SK-N-SH (cell line): ENCODE results near the gene TRIP10. TPM values are rescaled to one million over a fixed set of nuclear protein-coding genes. Genes with fewer than 3 reads are reported as not detected.

Experiments used
- CTCF ChIA-PET: fragments of 300-600, 350-600 bp; formaldehyde crosslinking; extraction: SDS; loops from one replicate; lab custom pipeline; 2021; lab: Yijun Ruan, JAX
- POLR2A ChIA-PET: fragments of 350-600 bp; sonication (Branson Sonifier 250); formaldehyde crosslinking; extraction: SDS; loops from one replicate; lab custom pipeline; 2020; ENCODE audit warnings: antibody characterized with exemption, inconsistent platforms; lab: Yijun Ruan, JAX
- DNase-seq: peaks from one replicate; pipeline ENCODE4 v3.0.0; 2012
- H2AFZ ChIP-seq: fragments of 200-600 bp; sonication (generic); 2 replicates; pipeline ENCODE4 v1.8.1; 2016; ENCODE audit warnings: antibody characterized with exemption, mild to moderate bottlenecking, low read depth
- H3F3A ChIP-seq: fragments of 200-600 bp; sonication (generic); replicated peaks from 2 replicates; pipeline ENCODE3; 2016; ENCODE audit warnings: antibody characterized with exemption, mild to moderate bottlenecking; ENCODE audit not compliant: insufficient read depth
- H3K27ac ChIP-seq, 2 experiments: fragments of 200-500 bp in 1 of 2; fragments of 200-600 bp in 1 of 2; sonication (Bioruptor generic) in 1 of 2; sonication (generic), shearing (Covaris generic) in 1 of 2; 2 replicates each; pipeline versions ENCODE4 v1.5.1 to v1.6.1; 2014 to 2016; ENCODE audit warnings: low read depth in 2 of 2, inconsistent platforms in 1 of 2, low read length in 1 of 2, mild to moderate bottlenecking in 1 of 2, mixed read lengths in 1 of 2
- H3K27me3 ChIP-seq: fragments of 200-600 bp; sonication (generic), shearing (Covaris generic); 2 replicates; pipeline ENCODE4 v1.6.1; 2016; ENCODE audit warnings: mixed run types; ENCODE audit not compliant: insufficient read depth
- H3K36me3 ChIP-seq, 2 experiments: fragments of 200-500 bp in 1 of 2; fragments of 200-600 bp in 1 of 2; sonication (Bioruptor generic) in 1 of 2; sonication (generic) in 1 of 2; replicated peaks in 1 of 2; 2 replicates each; pipeline versions ENCODE3 to v1.5.1; 2014 to 2016; ENCODE audit warnings: low read length in 1 of 2, mild to moderate bottlenecking in 1 of 2; ENCODE audit not compliant: insufficient read depth in 2 of 2, control insufficient read depth in 1 of 2
- H3K4me1 ChIP-seq, 2 experiments: fragments of 200-500 bp in 1 of 2; fragments of 200-600 bp in 1 of 2; sonication (Bioruptor generic) in 1 of 2; sonication (generic), shearing (Covaris generic) in 1 of 2; 2 replicates each; pipeline versions ENCODE4 v1.5.1 to v1.6.1; 2014 to 2016; ENCODE audit warnings: low read depth in 1 of 2, low read length in 1 of 2, mixed run types in 1 of 2; ENCODE audit not compliant: insufficient read depth in 2 of 2, control insufficient read depth in 1 of 2
- H3K4me2 ChIP-seq: fragments of 200-600 bp; sonication (generic), shearing (Covaris generic); 2 replicates; pipeline ENCODE4 v1.6.1; 2017; ENCODE audit warnings: mixed run types
- H3K4me3 ChIP-seq, 2 experiments: fragments of 200-500 bp in 1 of 2; fragments of 200-600 bp in 1 of 2; sonication (Bioruptor generic) in 1 of 2; sonication (generic), shearing (Covaris generic) in 1 of 2; 2 replicates each; pipeline versions ENCODE4 v1.5.1 to v1.8.1; 2014 to 2016; ENCODE audit warnings: low read depth in 2 of 2, inconsistent platforms in 1 of 2, low read length in 1 of 2, mild to moderate bottlenecking in 1 of 2, mixed read lengths in 1 of 2, moderate library complexity in 1 of 2
- H3K79me2 ChIP-seq: fragments of 200-600 bp; sonication (generic); 2 replicates; pipeline ENCODE4 v1.8.1; 2017; ENCODE audit warnings: mild to moderate bottlenecking; ENCODE audit not compliant: insufficient read depth
- H3K9ac ChIP-seq: fragments of 200-600 bp; sonication (generic); 2 replicates; pipeline ENCODE4 v1.6.1; 2017; ENCODE audit warnings: mixed run types
- H3K9me2 ChIP-seq: fragments of 200-600 bp; sonication (generic); 2 replicates; pipeline ENCODE4 v1.6.1; 2017; ENCODE audit warnings: mixed run types
- H3K9me3 ChIP-seq: fragments of 200-600 bp; sonication (generic); 2 replicates; pipeline ENCODE4 v1.6.1; 2017; ENCODE audit warnings: mixed run types, mild to moderate bottlenecking, moderate library complexity
- H4K20me1 ChIP-seq: fragments of 200-600 bp; sonication (generic); 2 replicates; pipeline ENCODE4 v1.6.1; 2017; ENCODE audit warnings: mild to moderate bottlenecking, mixed run types; ENCODE audit not compliant: insufficient read depth
- CTCF ChIP-seq: fragments of 200-600 bp; sonication (generic); IDR thresholded peaks from 2 replicates; pipeline ENCODE4 v1.6.1; 2017; ENCODE audit warnings: antibody characterized with exemption, mild to moderate bottlenecking, moderate library complexity
- ELF1 ChIP-seq: IDR thresholded peaks from 2 replicates; pipeline ENCODE4 v1.4.0; 2012
- FOSL2 ChIP-seq: IDR thresholded peaks from 2 replicates; pipeline ENCODE4 v1.4.0; 2012; ENCODE audit warnings: low read depth, mild to moderate bottlenecking, moderate library complexity, borderline replicate concordance
- FOXJ3 ChIP-seq: sonication (generic); formaldehyde crosslinking; IDR thresholded peaks from 2 replicates; pipeline ENCODE4 v1.5.1; 2020; ENCODE audit warnings: mild to moderate bottlenecking, missing genetic modification reagents
- MEF2A ChIP-seq: IDR thresholded peaks from 2 replicates; pipeline ENCODE4 v1.4.0; 2012; ENCODE audit warnings: low read depth, borderline replicate concordance
- RAD21 ChIP-seq: IDR thresholded peaks from 2 replicates; pipeline ENCODE4 v1.6.1; 2012; ENCODE audit warnings: mild to moderate bottlenecking, low read length
- RCOR1 ChIP-seq: fragments of 150-350 bp; IDR thresholded peaks from 2 replicates; pipeline ENCODE4 v1.6.1; 2017; ENCODE audit warnings: antibody characterized with exemption, low read length
- RFX5 ChIP-seq: IDR thresholded peaks from 2 replicates; pipeline ENCODE4 v1.6.1; 2012; ENCODE audit warnings: mild to moderate bottlenecking, improper control_type of control experiment, low read length
- RXRA ChIP-seq: IDR thresholded peaks from 2 replicates; pipeline ENCODE4 v1.4.0; 2012; ENCODE audit warnings: low read depth, mild to moderate bottlenecking, borderline replicate concordance
- TEAD4 ChIP-seq: IDR thresholded peaks from 2 replicates; pipeline ENCODE4 v1.4.0; 2012; ENCODE audit warnings: mild to moderate bottlenecking, borderline replicate concordance; ENCODE audit not compliant: insufficient read depth
- WGBS: methylation state at CpG from one replicate; pipeline ENCODE4 v1.1.6; 2017; ENCODE audit warnings: low lambda C conversion rate; 5-methylcytosine and 5-hydroxymethylcytosine counted together
- polyA plus RNA-seq, 3 experiments: library from polyadenylated mRNA; depleted of rRNA; stranded (reverse); fragments of >200 nt; gene quantifications; 2 replicates each; pipeline ENCODE4 v1.2.3, GENCODE V29; 2012
- TF ChIP-seq, protein P1 (sequence below): IDR thresholded peaks from 2 replicates; pipeline ENCODE4 v1.4.0; 2012; ENCODE audit warnings: low read depth

Gene TRIP10
- polyA plus RNA-seq, 1 of the 3 experiments (the other 2 are of a cell fraction): 42.9 TPM

DNA sequence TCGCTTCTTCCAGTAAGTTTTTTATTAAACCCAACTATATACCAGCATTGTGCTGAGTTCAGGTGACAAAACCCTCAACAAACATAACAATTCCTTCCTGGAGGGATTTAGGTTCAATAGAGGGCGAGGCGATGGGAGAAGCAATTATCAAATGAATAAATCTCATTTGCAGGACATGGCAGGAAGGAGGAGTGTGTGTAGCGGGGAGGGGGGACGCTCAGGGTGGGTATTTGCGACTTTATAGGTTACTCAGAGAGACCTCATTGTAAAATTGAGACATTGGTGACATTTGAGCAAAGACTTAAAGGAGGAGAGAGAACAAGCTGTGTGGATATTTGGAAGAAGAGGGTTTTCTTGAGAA lies 22.9 kb upstream of the TRIP10 start:
- ChIA-PET POLR2A (no interaction called here), CTCF (no interaction called here)
- H3K9me3 ChIP-seq: no peaks in the 10 kb centered on the region
- TF ChIP-seq RCOR1: no peak
- no peak for TF ChIP-seq ELF1
- TF ChIP-seq RAD21: no peak
- TF ChIP-seq FOSL2: no peak
- TF ChIP-seq, protein P1, sequence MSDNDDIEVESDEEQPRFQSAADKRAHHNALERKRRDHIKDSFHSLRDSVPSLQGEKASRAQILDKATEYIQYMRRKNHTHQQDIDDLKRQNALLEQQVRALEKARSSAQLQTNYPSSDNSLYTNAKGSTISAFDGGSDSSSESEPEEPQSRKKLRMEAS: no peak
- TF ChIP-seq RFX5: no peak
- TF ChIP-seq TEAD4: no peak
- no peak for TF ChIP-seq FOXJ3
- no peak for TF ChIP-seq CTCF
- TF ChIP-seq RXRA: no peak
- no peak overlapping the region for H3K4me2 ChIP-seq
- no peaks in the 10 kb centered on the region for H3K79me2 ChIP-seq
- no peak overlapping the region for H2AFZ ChIP-seq
- H3K9ac ChIP-seq: no peak overlapping the region
- H3K9me2 ChIP-seq: no peaks in the 10 kb centered on the region
- H3K27ac ChIP-seq: no peak overlapping the region
- WGBS: 51% methylated on average over 6 of the region's 6 CpGs
- no peaks in the 10 kb centered on the region for H3K36me3 ChIP-seq
- no peak overlapping the region for H3K4me3 ChIP-seq
- DNase-seq: no peak
- peaks cover 20% of the 10 kb centered on the region for H3K27me3 ChIP-seq
- H4K20me1 ChIP-seq: no peaks in the 10 kb centered on the region
- H3K4me1 ChIP-seq: no peaks in the 10 kb centered on the region
- peaks cover 6% of the 10 kb centered on the region for H3F3A ChIP-seq

GRCh38 chr19:6717036-6717435 lies 22.4 kb upstream of the TRIP10 start:
- ChIA-PET CTCF (no interaction called here), POLR2A (no interaction called here)
- WGBS: 32% methylated on average over 10 of the region's 10 CpGs
- H4K20me1 ChIP-seq: no peaks in the 10 kb centered on the region
- no peak overlapping the region for H3K27ac ChIP-seq
- H3K27me3 ChIP-seq: peaks cover 20% of the 10 kb centered on the region
- no peaks in the 10 kb centered on the region for H3K4me1 ChIP-seq
- TF ChIP-seq MEF2A (no peak), CTCF (peak; percentile 26)
- H3K4me3 ChIP-seq: no peak overlapping the region
- H3K36me3 ChIP-seq: no peaks in the 10 kb centered on the region
- no peak overlapping the region for H3K4me2 ChIP-seq
- no peaks in the 10 kb centered on the region for H3K9me2 ChIP-seq
- peaks cover 6% of the 10 kb centered on the region for H3F3A ChIP-seq
- H3K9me3 ChIP-seq: no peaks in the 10 kb centered on the region
- H3K9ac ChIP-seq: no peak overlapping the region
- no peak for DNase-seq
- no peaks in the 10 kb centered on the region for H3K79me2 ChIP-seq
- no peak overlapping the region for H2AFZ ChIP-seq
